Fibroblast of skin of scalp (primary cell): ENCODE data around the gene DAG1.

Experiments
- DNase-seq: peaks from one replicate; pipeline ENCODE4 v3.0.0-alpha.2; 2013

DAG1 gene

DNA sequence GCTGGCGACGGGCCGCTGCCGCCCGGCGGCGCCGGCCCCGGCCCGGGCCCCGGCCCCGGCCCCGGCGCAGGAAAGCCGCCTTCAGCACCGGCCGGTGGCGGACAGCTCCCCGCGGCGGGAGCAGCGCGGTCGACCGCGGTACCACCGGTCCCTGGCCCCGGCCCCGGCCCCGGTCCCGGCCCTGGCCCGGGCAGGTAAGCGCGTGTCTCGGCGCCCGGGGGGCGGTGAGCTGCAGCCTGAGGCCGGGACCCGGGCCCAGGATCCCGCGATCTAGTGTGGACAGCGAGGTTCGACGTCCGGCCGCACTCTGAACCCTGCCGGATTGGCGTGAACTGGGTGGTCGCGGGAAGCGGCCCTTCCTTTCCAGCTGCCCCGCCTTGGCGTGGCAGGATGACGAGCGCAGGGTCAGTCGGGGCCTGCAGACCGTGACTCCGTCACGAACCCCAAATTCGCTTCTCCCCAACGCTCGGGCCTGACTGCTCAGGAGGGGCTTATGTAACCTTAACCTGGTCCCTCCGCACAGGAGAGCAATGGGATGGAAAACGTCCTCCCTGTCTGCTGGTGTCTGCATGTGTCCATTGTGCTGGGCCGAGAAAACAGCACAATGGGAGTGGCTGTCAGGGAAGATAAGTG, 84.7 kb downstream of the DAG1 start:
- no peak for DNase-seq

DNA sequence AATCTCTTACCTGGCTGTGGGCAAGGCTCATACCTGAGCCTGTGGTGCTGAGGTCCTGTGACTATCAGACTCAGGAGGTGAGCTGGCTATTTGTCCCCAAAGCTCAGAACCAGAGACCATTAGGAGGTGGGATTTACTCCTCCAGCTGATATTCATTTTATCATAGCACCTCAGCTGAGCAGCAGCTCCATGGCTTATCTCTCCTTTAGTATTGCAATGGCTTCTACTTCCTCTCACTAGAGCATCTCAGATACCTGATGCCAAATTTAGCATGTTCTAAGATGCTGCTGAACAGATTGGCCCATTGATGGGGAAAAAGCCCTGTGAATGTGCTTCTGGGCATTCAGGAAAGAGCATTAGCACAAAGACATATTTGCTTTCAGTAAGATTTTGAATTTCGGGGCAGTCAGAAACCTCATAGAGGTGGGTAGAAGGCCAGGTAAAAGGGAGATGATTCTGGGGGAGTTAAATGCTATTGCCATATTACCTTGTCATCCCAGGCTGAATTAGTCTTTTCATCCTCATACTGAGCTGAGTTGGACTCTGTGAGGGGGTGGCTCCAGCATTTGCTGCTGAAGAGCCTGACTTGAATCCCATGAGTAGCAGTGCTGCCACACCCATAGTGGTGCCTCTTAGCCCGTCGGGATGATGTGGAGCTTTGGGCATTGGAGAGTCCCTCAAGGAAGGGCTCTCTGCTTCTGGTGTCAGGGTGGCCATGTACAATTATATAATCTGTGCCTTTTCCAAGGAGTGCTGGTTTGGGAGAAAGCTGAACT, 86.6 kb downstream of the DAG1 start:
- no peak for DNase-seq

DNA sequence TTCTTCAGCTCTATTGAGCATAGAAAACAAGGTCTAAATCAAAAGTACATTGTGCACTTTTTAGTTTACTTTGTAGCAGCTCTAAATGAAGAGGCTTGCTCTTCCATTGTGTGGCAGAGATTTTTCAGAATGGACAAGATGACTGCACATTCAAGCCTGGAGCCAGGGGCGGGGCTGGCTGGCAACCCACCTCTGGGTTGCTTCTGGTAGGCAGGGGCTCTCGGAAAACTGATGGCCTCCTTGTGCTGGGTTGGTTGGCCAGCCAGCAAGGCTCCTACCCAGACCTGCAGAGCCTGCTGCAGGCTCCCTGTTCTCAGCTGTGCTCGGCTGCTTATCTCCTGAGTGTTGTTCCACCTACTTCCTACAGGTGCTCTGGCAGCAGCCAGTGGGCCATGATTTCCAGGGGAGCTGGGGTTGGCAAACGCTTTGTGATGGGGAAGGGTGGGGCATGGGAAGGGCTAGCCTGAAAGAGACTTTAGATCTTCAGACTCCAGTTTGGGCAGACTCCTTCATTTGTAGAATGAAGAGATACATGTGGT, 93.0 kb downstream of the DAG1 start:
- no peak for DNase-seq

DNA sequence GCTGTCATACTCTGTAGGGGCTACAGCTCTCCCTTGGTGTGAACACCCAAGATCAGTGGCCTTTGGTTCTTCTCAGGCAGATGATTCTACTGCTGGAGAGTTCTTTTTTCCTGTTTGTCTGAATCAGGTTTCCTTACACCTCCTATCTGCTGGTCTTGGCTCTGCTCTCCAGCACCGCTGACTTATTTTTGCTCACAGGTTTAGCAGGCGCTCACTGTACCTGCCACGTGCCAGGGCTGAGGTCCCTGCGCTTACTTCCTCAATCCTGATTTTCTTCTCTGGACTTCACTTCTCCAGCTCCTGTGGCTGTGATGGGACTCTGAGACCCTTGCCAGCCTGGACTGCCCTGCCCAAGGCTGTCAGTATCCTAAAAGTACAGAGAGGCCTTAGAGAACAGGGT, 93.7 kb downstream of the DAG1 start:
- DNase-seq, result no peak

DNA sequence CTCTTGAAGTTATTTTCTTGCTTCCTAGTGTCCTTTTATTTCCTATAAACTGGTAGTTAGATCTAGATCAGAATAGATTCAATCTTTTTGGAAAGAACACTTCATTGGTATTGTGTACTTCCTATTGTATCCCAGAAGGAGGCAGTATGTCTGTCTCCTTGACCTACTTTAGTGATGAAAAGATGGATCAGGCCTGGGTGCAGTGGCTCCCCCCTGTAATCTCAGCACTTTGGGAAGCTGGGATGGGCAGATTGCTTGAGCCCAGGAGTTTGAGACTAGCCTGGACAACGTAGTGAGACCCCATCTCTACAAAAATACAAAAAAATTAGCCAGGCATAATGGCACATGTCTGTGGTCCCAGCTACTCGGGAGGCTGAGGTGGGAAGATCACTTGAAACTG, 96.2 kb downstream of the DAG1 start:
- DNase-seq, result peak; percentile 18

DNA sequence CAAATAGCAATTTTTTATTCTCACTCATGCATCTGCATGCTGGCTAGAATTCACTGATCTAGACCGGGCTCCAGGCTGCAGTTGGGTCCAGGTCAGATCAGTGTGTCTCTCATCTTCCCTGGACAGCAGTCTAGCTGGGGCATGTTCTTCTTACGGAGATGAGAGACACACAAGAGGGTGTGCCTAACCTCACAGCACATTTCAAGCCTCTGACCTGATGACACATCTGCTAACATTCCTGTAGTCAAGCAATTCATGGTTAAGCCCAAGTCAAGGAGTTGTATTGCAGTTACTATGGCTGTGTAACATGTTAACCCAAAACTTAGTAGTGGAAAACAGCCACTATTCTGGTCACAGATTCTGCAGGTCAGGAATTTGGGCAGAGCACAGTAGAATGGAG, 97.3 kb downstream of the DAG1 start:
- DNase-seq, result no peak

DNA sequence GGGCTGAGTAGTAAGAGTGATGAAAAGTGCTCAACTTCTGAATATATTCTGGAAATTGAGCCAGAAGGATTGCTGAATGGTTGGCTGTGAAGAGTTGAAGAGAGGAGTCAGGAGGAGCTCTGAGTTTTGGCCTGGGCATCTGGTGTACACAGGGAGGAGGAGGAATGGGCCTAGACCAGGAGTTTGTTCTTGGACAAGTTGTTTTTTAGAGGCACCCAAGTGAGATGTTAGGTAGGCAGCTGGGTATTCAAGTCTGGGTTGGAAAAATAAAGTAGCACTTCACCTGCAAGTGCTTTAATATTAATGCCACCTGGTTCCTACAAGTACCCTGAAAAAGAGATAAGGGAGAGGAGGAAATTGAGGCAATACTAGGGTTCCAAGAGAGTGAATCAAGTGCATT, 98.9 kb downstream of the DAG1 start:
- no peak for DNase-seq

DNA sequence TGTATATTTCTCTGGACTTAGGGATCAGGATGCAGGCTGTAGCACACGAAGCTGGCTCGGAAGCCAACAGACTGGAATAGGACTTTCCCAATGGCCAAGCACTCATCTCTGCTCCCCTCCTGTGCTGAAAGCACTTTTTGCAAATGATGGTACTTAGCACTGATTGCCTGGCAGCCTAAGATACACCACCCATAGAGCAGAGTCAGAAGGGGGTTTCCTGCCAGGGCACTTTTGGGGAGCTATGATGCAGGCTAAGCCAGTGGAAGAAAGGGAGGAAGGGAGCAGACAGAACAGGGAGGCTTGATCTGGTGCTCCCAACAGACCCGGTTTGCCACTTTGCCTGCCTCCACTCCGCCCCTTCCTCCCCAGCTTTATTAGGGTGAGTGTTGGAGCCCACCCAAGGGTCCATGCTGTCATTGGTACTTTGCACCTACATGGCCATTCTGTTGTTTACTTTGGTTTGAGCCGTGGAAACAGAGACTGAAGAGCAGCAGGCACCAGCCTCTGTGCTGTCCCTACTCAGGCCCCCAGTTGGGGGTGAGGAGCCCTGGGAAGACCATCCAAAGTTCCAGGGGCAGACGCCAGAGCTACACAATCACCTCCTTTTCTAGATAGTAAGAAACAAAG, 100.1 kb downstream of the DAG1 start:
- DNase-seq, result no peak

DNA sequence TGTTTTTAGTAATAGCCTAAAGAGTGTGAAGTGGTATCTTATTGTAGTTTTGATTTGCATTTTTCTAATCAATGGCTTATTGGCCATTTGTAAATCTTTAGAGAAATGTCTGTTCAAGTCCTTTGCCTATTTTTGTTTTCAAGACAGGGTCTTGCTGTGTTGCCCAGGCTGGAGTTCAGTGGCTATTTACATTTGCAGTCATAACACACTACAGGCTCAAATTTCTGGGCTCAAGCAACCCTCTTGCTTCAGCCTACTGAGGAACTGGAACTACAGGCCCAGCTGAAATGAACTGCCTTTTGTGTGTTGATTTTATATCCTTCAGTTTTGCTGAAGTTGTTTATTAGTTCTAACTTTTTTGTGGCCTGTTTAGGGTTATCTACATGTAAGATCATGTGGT, 112.1 kb downstream of the DAG1 start:
- DNase-seq, result no peak
